HEK293T (cell line): ENCODE results near the gene FAU.

ENCODE experiments used
- CTCF ChIA-PET: fragments of 350-600 bp; formaldehyde crosslinking; extraction: SDS; loops from one replicate; lab custom pipeline; 2021; ENCODE audit warnings: antibody characterized with exemption, inconsistent platforms; lab: Yijun Ruan, JAX
- POLR2A ChIA-PET: fragments of 350-600 bp; formaldehyde crosslinking; extraction: SDS; loops from one replicate; lab custom pipeline; 2020; ENCODE audit warnings: antibody characterized with exemption, inconsistent platforms; lab: Yijun Ruan, JAX
- DNase-seq: peaks from one replicate; pipeline ENCODE4 v3.0.0; 2012; ENCODE audit warnings: mixed read lengths; ENCODE audit errors: extremely low spot score
- ARNT ChIP-seq: fragments of 450-650 bp; IDR thresholded peaks from 2 replicates; pipeline ENCODE4 v1.6.1; 2017; ENCODE audit warnings: mild to moderate bottlenecking
- BHLHE40 ChIP-seq: fragments of 450-650 bp; IDR thresholded peaks from 2 replicates; pipeline ENCODE4 v1.6.1; 2016; ENCODE audit warnings: mild to moderate bottlenecking, moderate library complexity, borderline replicate concordance
- CTBP1 ChIP-seq: fragments of 450-650 bp; IDR thresholded peaks from 2 replicates; pipeline ENCODE4 v1.6.1; 2016; ENCODE audit warnings: borderline replicate concordance
- ELF4 ChIP-seq: fragments of 450-650 bp; IDR thresholded peaks from 2 replicates; pipeline ENCODE4 v1.6.1; 2017; ENCODE audit warnings: antibody characterized with exemption
- FOXM1 ChIP-seq: fragments of 450-650 bp; IDR thresholded peaks from 2 replicates; pipeline ENCODE4 v1.6.1; 2017; ENCODE audit warnings: mild to moderate bottlenecking, borderline replicate concordance
- HDGF ChIP-seq: fragments of 450-650 bp; IDR thresholded peaks from 2 replicates; pipeline ENCODE4 v1.6.1; 2017; ENCODE audit warnings: antibody characterized with exemption, borderline replicate concordance
- L3MBTL2 ChIP-seq: fragments of 450-650 bp; conservative IDR thresholded peaks from 2 replicates; pipeline ENCODE4 v1.6.1; 2016; ENCODE audit warnings: mild to moderate bottlenecking
- LEF1 ChIP-seq: fragments of 450-650 bp; IDR thresholded peaks from 2 replicates; pipeline ENCODE4 v1.6.1; 2017; ENCODE audit warnings: mild to moderate bottlenecking, borderline replicate concordance
- NFRKB ChIP-seq: fragments of 450-650 bp; IDR thresholded peaks from 2 replicates; pipeline ENCODE4 v1.6.1; 2016; ENCODE audit warnings: mild to moderate bottlenecking, moderate library complexity
- SP1 ChIP-seq: fragments of 450-650 bp; IDR thresholded peaks from 2 replicates; pipeline ENCODE4 v1.6.1; 2017
- SUZ12 ChIP-seq: fragments of 450-650 bp; IDR thresholded peaks from 2 replicates; pipeline ENCODE4 v1.6.1; 2016; ENCODE audit warnings: mild to moderate bottlenecking
- TARDBP ChIP-seq: fragments of 450-650 bp; IDR thresholded peaks from 2 replicates; pipeline ENCODE4 v1.6.1; 2016
- ZNF384 ChIP-seq: fragments of 450-650 bp; IDR thresholded peaks from 2 replicates; pipeline ENCODE4 v1.6.1; 2016
- TF ChIP-seq, protein P1 (sequence below): fragments of 450-650 bp; IDR thresholded peaks from 2 replicates; pipeline ENCODE4 v1.6.1; 2016

Gene FAU

DNA sequence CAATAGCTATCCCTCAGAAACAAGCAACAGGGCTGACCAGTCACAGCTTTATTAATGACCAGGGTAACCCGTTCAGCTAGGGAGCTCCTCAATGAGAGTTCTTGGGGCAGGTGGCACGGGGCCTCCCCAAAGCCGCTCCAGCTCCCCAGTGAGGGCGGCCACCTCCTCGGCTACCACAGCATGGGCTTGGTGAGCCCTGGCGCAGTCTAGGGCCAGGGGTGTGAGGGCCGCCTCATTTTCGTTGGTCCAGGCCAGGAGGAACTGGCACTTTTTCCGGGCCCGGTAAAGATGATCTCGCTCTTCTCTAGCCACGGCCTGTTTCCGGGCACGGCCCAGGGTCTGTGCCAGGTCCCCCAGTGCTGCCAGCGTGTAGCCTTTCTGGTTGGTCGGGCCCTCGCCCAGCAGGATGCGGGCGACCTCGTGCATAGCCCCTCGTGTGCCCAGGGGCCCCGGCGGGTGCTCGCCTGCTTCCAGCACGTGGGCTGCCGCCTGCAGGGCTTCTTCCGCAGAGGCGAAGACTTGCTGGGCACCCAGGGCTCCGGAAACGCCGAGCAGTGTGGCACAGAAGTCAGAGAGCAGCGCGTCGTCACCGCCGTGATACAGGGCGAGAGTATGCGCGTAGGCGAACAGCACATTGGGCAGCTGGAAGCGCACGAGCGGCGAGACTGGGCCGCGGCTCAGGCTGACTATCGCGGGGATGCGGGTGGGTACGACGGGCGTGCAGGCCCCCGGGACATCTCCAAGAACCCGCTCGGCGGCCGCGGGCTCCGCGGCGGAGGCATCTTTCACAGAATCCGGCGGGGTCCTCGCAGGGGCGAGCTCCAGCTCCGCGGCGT is 5.3 kb downstream of the FAU start:
- POLR2A ChIA-PET, result interaction anchor here (0.7 to 2.5 kb wide), 11 partner anchors 9 to 267 kb away, joined by 3 to 13 read pairs (median 3); partner anchors contain the start of genes CAPN1, POLA2, SAC3D1 and SYVN1
- CTCF ChIA-PET, result interaction anchor here (0.6 to 1.1 kb wide), 3 partner anchors 91 to 229 kb away, joined by 3 to 8 read pairs (median 4); no protein-coding TSS in a partner anchor
- no peak for TF ChIP-seq ELF4
- TF ChIP-seq TARDBP, result no peak
- no peak for TF ChIP-seq FOXM1
- TF ChIP-seq L3MBTL2, result peak; percentile 94
- no peak for TF ChIP-seq SP1
- DNase-seq, result no peak

GRCh38 chr11:65115361-65116082 is 6.4 kb downstream of the FAU start:
- CTCF ChIA-PET, result no interaction called here
- DNase-seq, result no peak
- POLR2A ChIA-PET, result interaction anchor here (1.0 to 2.3 kb wide), 2 partner anchors 13 to 32 kb away, joined by 3 to 6 read pairs; no protein-coding TSS in a partner anchor
- TF ChIP-seq HDGF, result 0 out of 2 replicates have a peak, but pooled peaks have one; percentile 16
- TF ChIP-seq ELF4, result 0 out of 2 replicates have a peak, but pooled peaks have one; percentile 18
- TF ChIP-seq BHLHE40, result no peak

DNA sequence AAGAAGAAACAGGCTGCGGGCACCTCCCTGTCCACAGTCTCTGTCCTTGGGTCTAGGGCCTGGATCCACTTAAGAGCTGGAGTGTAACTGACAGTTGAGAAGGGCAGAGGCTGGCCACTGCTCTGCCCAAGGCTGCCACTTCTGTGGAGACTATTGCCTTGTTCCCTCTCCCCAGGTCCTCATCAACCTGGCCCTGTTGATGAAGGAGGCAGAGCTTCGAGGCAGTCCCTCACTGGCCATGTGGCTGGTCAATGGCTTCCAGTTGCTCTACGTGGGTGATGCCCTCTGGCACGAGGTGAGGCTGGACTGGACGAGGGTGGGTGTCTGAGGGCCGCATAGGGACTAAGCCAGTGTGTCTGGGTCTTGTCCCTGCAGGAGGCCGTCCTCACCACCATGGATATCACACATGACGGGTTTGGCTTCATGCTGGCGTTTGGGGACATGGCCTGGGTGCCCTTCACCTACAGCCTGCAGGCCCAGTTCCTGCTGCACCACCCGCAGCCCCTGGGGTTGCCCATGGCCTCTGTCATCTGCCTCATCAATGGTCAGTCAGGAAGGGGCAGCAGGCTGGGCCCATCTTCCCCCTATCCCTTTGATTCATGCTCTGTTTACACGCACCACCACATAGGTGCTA is 7.3 kb downstream of the FAU start:
- TF ChIP-seq ARNT (no peak), NFRKB (no peak), L3MBTL2 (no peak), HDGF (no peak), CTBP1 (no peak), BHLHE40 (no peak), SUZ12 (no peak), FOXM1 (no peak), SP1 (no peak)
- TF ChIP-seq, protein P1, sequence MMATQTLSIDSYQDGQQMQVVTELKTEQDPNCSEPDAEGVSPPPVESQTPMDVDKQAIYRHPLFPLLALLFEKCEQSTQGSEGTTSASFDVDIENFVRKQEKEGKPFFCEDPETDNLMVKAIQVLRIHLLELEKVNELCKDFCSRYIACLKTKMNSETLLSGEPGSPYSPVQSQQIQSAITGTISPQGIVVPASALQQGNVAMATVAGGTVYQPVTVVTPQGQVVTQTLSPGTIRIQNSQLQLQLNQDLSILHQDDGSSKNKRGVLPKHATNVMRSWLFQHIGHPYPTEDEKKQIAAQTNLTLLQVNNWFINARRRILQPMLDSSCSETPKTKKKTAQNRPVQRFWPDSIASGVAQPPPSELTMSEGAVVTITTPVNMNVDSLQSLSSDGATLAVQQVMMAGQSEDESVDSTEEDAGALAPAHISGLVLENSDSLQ, result no peak
- no peak for DNase-seq
- CTCF ChIA-PET, result no interaction called here
- POLR2A ChIA-PET, result no interaction called here

DNA sequence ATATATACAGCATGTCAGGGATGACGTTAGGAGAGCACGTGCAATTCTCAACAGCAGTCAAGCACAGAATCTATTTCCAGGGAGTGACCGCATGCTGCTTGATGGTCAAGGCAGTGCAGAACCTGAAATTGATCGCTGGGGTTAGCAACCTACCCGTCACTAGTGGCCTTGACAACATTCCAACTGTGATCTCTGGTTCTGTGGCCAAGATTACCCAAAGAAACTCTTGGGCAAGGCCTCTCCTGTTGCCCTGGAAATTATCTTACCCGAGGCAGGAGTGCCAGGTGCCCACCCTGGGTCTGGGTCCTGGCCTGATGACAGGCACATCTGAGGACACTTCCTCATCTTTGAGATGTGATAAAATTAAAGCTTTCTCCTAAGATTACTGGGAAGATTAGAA is 8.1 kb downstream of the FAU start:
- TF ChIP-seq LEF1 (no peak), CTBP1 (no peak), TARDBP (no peak)
- CTCF ChIA-PET, result interaction anchor here (1.4 to 2.0 kb wide), 3 partner anchors 50 to 249 kb away, joined by 3 to 5 read pairs (median 4); partner anchors contain the start of gene CAPN1
- POLR2A ChIA-PET, result interaction anchor here (1.3 to 4.2 kb wide), 2 partner anchors 8 to 22 kb away, joined by 6 to 35 read pairs; partner anchors contain the start of genes FAU, MRPL49 and SYVN1
- DNase-seq, result no peak

- POLR2A ChIA-PET, result interaction anchor here (1.3 to 4.2 kb wide), 3 partner anchors 9 to 149 kb away, joined by 5 to 35 read pairs (median 6); partner anchors contain the start of genes FAU, MRPL49, POLA2 and SYVN1
- CTCF ChIA-PET, result interaction anchor here (0.7 to 3.5 kb wide), 8 partner anchors 11 to 248 kb away, joined by 3 to 20 read pairs (median 5); partner anchors contain the start of genes ARL2 and CAPN1
- TF ChIP-seq, protein P1, result no peak
- TF ChIP-seq TARDBP, result no peak
- TF ChIP-seq ELF4, result no peak
- no peak for TF ChIP-seq FOXM1
- TF ChIP-seq SUZ12, result no peak
- no peak for TF ChIP-seq NFRKB
- TF ChIP-seq SP1, result no peak
- no peak for TF ChIP-seq ZNF384
- TF ChIP-seq ARNT, result no peak
- DNase-seq, result no peak
Measured at GRCh38 chr11:65113361-65113756, 8.6 kb downstream of the FAU start.

DNA sequence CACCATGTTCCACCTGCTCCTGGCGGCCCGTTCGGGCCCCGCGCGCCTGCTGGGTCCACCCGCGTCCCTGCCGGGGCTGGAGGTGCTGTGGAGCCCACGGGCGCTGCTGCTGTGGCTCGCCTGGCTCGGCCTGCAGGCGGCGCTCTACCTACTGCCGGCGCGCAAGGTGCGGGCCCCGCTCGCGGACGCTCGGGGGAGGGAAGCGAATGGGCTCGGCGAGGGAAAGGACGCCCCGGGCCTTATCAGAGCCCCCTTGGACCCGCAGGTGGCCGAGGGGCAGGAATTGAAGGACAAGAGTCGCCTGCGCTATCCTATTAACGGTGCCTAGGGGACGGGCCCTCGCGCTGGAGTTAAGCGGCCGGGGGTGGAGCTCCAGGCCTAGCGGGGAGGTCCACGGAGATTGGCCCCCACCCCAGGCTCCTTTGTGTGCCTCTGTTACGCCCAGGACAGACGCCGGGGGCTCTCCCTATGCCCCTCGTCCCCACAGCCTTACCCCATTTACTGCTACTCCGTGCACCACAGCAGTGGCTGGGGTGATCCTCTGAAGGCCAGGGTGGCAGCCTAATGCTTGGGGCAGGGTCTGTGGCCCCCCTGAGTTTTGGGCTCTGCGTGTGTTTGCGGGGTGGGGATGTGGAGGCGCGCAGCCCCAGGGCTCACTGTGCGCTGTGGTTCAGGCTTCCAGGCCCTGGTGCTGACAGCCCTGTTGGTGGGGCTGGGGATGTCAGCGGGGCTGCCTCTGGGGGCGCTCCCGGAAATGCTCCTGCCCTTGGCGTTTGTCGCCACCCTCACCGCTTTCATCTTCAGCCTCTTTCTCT is 9.2 kb downstream of the FAU start:
- TF ChIP-seq ELF4 (no peak), TARDBP (peak; percentile 97)
- peak; percentile 64 for DNase-seq
- POLR2A ChIA-PET, result interaction anchor here (0.9 to 4.2 kb wide), 15 partner anchors 9 to 1176 kb away, joined by 3 to 35 read pairs (median 6); partner anchors contain the start of genes ARL2, CAPN1, CDCA5 and FAU
- CTCF ChIA-PET, result interaction anchor here (0.6 to 3.5 kb wide), 10 partner anchors 11 to 387 kb away, joined by 3 to 20 read pairs (median 5); partner anchors contain the start of genes ARL2 and CAPN1
